PFSK-1 (cell line): ENCODE data around the gene GPR176.

ENCODE experiments used
- SIN3A ChIP-seq: IDR thresholded peaks from 2 replicates; pipeline ENCODE4 v1.6.1; 2012; ENCODE audit warnings: mild to moderate bottlenecking, low read length, moderate library complexity, borderline replicate concordance; ENCODE audit not compliant: insufficient read depth
- TF ChIP-seq, protein P1 (sequence below), 2 experiments: IDR thresholded peaks; 2 replicates each; pipeline versions ENCODE4 v1.6.1 to v1.8.0; 2011 to 2012; ENCODE audit warnings: low read depth in 2 of 2, low read length in 2 of 2, control low read depth in 1 of 2, inconsistent platforms in 1 of 2, mild to moderate bottlenecking in 1 of 2, moderate library complexity in 1 of 2; ENCODE audit not compliant: insufficient read depth in 1 of 2

DNA sequence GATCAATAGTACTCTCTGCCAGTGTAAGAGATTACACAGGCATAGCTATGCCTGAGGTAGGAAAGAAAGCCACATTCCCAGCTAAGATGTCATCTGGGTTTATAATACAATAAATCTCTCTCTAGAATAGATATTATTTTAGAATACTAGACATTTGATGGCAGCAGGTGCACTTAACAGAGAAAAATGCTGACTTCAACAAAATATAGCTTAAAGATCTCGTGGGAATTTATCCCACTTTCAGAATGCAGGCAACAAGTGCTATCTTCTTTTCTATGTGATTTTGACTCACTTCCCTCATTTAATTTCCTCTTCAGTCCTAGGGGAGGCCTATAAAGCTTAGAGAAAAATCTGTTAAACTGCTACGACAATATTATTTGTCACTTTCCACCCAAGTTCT, 76.5 kb downstream of the GPR176 start:
- TF ChIP-seq, protein P1, sequence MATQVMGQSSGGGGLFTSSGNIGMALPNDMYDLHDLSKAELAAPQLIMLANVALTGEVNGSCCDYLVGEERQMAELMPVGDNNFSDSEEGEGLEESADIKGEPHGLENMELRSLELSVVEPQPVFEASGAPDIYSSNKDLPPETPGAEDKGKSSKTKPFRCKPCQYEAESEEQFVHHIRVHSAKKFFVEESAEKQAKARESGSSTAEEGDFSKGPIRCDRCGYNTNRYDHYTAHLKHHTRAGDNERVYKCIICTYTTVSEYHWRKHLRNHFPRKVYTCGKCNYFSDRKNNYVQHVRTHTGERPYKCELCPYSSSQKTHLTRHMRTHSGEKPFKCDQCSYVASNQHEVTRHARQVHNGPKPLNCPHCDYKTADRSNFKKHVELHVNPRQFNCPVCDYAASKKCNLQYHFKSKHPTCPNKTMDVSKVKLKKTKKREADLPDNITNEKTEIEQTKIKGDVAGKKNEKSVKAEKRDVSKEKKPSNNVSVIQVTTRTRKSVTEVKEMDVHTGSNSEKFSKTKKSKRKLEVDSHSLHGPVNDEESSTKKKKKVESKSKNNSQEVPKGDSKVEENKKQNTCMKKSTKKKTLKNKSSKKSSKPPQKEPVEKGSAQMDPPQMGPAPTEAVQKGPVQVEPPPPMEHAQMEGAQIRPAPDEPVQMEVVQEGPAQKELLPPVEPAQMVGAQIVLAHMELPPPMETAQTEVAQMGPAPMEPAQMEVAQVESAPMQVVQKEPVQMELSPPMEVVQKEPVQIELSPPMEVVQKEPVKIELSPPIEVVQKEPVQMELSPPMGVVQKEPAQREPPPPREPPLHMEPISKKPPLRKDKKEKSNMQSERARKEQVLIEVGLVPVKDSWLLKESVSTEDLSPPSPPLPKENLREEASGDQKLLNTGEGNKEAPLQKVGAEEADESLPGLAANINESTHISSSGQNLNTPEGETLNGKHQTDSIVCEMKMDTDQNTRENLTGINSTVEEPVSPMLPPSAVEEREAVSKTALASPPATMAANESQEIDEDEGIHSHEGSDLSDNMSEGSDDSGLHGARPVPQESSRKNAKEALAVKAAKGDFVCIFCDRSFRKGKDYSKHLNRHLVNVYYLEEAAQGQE (IDR thresholded peaks at IDR 0.05; ENCODE audit: insufficient read depth in 1 of 2, low read depth in 2 of 2, low read length in 2 of 2) = no peak
- TF ChIP-seq SIN3A = no peak
